Measurements from ENCODE around the gene FHOD3. TPM values are rescaled to one million over a fixed set of nuclear protein-coding genes. Genes with fewer than 3 reads are reported as not detected.

Gene FHOD3
- total RNA-seq, 2 donors from 2014 or later: not detected

DNA sequence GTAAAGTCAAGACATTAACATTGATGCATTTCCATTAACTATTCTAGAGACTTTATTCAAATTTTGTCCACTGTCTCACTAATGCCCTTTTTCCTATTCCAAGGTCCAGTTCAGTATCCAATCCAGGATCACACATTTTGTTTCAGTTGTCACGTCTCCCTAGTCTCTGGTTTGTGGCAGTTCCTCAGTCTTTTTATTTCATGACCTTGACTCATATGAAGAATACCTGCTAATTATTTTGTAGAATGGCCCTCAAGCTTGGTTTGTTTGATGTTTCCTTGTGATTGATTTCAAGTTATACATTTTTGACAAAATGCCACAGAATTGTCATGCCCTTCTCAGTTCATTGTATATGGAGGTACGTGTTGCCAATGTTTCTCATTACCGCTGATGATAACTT, 145.2 kb downstream of the FHOD3 start:
- no peak overlapping the region for H3K27ac Mint-ChIP-seq
- no peaks in the 10 kb centered on the region for H3K36me3 Mint-ChIP-seq
- no peaks in the 10 kb centered on the region for H3K4me1 Mint-ChIP-seq (ENCODE audit: low read depth in 2 of 2)
- peaks cover 11 to 45% of the 10 kb centered on the region in 2 donors for H3K27me3 Mint-ChIP-seq
- DNase-seq (ENCODE audit: low spot score) (no peak), ATAC-seq (no peak)
- H3K9me3 Mint-ChIP-seq: no peaks in the 10 kb centered on the region
- no peak overlapping the region for H3K4me3 Mint-ChIP-seq

DNA sequence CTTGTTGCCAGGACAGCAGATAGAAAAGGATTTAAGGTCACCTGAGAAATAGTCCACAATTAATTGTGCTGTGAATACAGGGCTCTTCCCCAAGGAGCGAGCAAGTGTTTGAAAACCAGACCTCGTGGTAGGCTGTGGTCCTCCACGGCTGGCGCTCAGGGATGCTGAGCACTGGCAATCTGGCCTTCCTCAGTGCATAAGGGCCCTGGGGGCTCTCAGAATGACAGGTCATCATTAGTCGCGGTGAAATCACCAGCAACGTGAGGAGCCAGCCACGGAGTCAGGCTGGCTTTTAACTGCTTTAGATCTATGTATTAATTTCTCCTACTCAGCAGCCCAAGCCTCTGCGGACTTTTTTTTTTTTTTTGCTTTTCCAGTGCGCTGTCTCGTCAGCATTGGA, 148.5 kb downstream of the FHOD3 start:
- ATAC-seq: no peak
- H3K4me1 Mint-ChIP-seq (ENCODE audit: low read depth in 2 of 2): no peaks in the 10 kb centered on the region
- DNase-seq (ENCODE audit: low spot score): no peak

DNA sequence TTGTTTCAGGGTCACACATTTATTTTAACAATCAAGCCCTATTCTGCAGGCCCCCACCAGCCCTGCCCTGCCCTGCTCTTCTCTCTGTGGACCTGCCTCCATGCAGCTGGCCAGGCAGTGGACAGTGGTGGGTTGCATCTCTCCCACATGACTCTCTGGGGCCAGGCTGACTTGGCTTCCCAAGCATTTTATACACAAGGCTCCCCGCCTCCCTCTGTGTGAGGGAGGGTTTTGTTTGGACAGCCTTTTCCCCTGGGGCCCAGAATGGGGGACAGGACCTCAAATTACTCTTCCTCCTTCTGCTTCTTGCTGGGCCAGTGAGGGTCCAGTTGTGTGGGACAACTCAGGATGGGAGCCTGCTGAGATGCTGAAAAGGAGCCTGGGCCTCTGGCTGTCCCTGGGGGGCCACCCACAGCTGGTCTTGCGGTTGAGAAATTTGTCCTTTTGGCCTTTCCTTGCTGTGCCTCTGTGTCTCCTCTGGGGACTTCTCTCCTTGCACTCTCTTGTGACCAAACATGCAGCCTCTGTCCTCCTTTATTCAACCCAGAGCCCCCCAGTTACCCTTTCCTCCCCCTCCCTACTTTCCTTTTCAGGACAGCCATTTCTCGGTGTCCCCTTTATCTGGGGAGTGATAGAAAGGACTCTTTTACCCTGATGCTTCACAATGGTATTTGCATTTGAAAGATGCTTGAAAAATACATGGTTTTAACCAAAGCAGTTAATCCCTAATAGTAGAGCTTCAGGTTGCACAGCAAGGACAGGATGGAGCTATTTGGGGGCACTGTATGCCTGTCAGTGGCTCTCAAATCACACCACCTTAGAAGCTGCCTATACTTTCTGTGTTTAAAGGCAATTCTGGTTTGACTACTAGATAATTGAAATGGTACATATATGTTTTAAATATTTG, 151.1 kb downstream of the FHOD3 start:
- Mint-ChIP-seq H3K27ac (no peak overlapping the region), H3K4me3 (no peak overlapping the region), H3K27me3 (peaks cover 3 to 11% of the 10 kb centered on the region in 2 donors), H3K36me3 (no peaks in the 10 kb centered on the region), H3K9me3 (no peaks in the 10 kb centered on the region), H3K4me1 (ENCODE audit: low read depth in 2 of 2) (no peaks in the 10 kb centered on the region)
- ATAC-seq (peak in 1 of 2 donors; percentile 28), DNase-seq (ENCODE audit: low spot score) (no peak)

More for the DNA sequence above, 148.5 kb downstream of the FHOD3 start:
- Mint-ChIP-seq H3K36me3 (no peaks in the 10 kb centered on the region), H3K9me3 (no peaks in the 10 kb centered on the region), H3K4me3 (no peak overlapping the region), H3K27ac (no peak overlapping the region), H3K27me3 (peaks cover 6 to 30% of the 10 kb centered on the region in 2 donors)

DNA sequence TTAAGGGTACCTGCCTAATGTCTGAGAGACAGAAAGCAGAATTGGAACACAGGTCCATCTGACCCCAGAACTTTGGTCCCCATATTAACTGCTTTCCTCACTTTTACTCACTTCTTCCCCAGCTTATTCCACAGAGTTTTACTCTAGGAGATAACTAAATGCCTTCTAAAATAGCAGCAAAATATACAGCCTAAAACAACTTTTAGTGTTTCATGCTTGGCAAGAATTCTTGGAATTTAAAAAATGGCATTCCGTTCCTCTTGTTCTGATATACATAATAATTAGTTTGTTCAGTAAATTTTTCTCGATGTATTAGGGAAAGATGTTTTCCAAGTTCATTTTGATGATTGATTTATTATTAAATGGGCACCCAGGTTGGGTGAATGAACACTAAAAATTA, 151.9 kb downstream of the FHOD3 start:
- H3K4me1 Mint-ChIP-seq (ENCODE audit: low read depth in 2 of 2): no peaks in the 10 kb centered on the region
- no peak overlapping the region for H3K27ac Mint-ChIP-seq

GRCh38 chr18:36450264-36450663, 152.8 kb downstream of the FHOD3 start:
- no peak for ATAC-seq
- Mint-ChIP-seq H3K27me3 (no peaks in the 10 kb centered on the region), H3K27ac (no peak overlapping the region), H3K9me3 (no peaks in the 10 kb centered on the region), H3K4me3 (no peak overlapping the region), H3K36me3 (no peaks in the 10 kb centered on the region), H3K4me1 (ENCODE audit: low read depth in 2 of 2) (no peaks in the 10 kb centered on the region)
- DNase-seq (ENCODE audit: low spot score): no peak

More for the DNA sequence above, 151.9 kb downstream of the FHOD3 start:
- no peak overlapping the region for H3K4me3 Mint-ChIP-seq
- no peak for DNase-seq (ENCODE audit: low spot score)
- H3K9me3 Mint-ChIP-seq: no peaks in the 10 kb centered on the region
- ATAC-seq: no peak
- peaks cover under 1 to 3% of the 10 kb centered on the region in 2 donors for H3K27me3 Mint-ChIP-seq
- no peaks in the 10 kb centered on the region for H3K36me3 Mint-ChIP-seq

- DNase-seq (ENCODE audit: low spot score): no peak
- Mint-ChIP-seq H3K36me3 (no peaks in the 10 kb centered on the region), H3K4me3 (no peak overlapping the region), H3K27me3 (no peaks in the 10 kb centered on the region), H3K4me1 (ENCODE audit: low read depth in 2 of 2) (no peaks in the 10 kb centered on the region), H3K27ac (no peak overlapping the region), H3K9me3 (no peaks in the 10 kb centered on the region)
- ATAC-seq: no peak
These were observed 154.1 kb downstream of the FHOD3 start for GRCh38 chr18:36451454-36452251.

GRCh38 chr18:36454245-36454644, 156.7 kb downstream of the FHOD3 start:
- ATAC-seq (no peak), DNase-seq (ENCODE audit: low spot score) (no peak)
- peaks cover 0 to 2% of the 10 kb centered on the region in 2 donors for H3K27me3 Mint-ChIP-seq
- no peaks in the 10 kb centered on the region for H3K36me3 Mint-ChIP-seq
- no peaks in the 10 kb centered on the region for H3K9me3 Mint-ChIP-seq
- H3K27ac Mint-ChIP-seq: no peak overlapping the region
- H3K4me3 Mint-ChIP-seq: no peak overlapping the region
- H3K4me1 Mint-ChIP-seq (ENCODE audit: low read depth in 2 of 2): no peaks in the 10 kb centered on the region

- no peaks in the 10 kb centered on the region for H3K36me3 Mint-ChIP-seq
- DNase-seq (ENCODE audit: low spot score): no peak
- no peaks in the 10 kb centered on the region for H3K9me3 Mint-ChIP-seq
- H3K4me3 Mint-ChIP-seq: no peak overlapping the region
- no peak overlapping the region for H3K27ac Mint-ChIP-seq
- H3K27me3 Mint-ChIP-seq: peaks cover 0 to 2% of the 10 kb centered on the region in 2 donors
- H3K4me1 Mint-ChIP-seq (ENCODE audit: low read depth in 2 of 2): no peaks in the 10 kb centered on the region
- no peak for ATAC-seq
These were observed 157.4 kb downstream of the FHOD3 start for GRCh38 chr18:36454848-36455458.

GRCh38 chr18:36455931-36456330, 158.4 kb downstream of the FHOD3 start:
- Mint-ChIP-seq H3K27ac (no peak overlapping the region), H3K4me1 (ENCODE audit: low read depth in 2 of 2) (no peaks in the 10 kb centered on the region), H3K36me3 (no peaks in the 10 kb centered on the region), H3K27me3 (peaks cover 0 to 2% of the 10 kb centered on the region in 2 donors), H3K4me3 (no peak overlapping the region), H3K9me3 (no peaks in the 10 kb centered on the region)
- ATAC-seq (no peak), DNase-seq (ENCODE audit: low spot score) (no peak)

GRCh38 chr18:36456622-36457021, 159.1 kb downstream of the FHOD3 start:
- Mint-ChIP-seq H3K27ac (no peak overlapping the region), H3K27me3 (peaks cover 0 to 2% of the 10 kb centered on the region in 2 donors), H3K36me3 (no peaks in the 10 kb centered on the region), H3K9me3 (no peaks in the 10 kb centered on the region), H3K4me1 (ENCODE audit: low read depth in 2 of 2) (no peaks in the 10 kb centered on the region), H3K4me3 (no peak overlapping the region)
- DNase-seq (ENCODE audit: low spot score): no peak
- ATAC-seq: no peak

- ATAC-seq: no peak
- H3K4me1 Mint-ChIP-seq (ENCODE audit: low read depth in 2 of 2): no peaks in the 10 kb centered on the region
These were observed 160.2 kb downstream of the FHOD3 start for GRCh38 chr18:36457683-36458082.

GRCh38 chr18:36458306-36458705, 160.8 kb downstream of the FHOD3 start:
- no peaks in the 10 kb centered on the region for H3K4me1 Mint-ChIP-seq (ENCODE audit: low read depth in 2 of 2)

More at GRCh38 chr18:36457683-36458082, 160.2 kb downstream of the FHOD3 start:
- Mint-ChIP-seq H3K4me3 (no peak overlapping the region), H3K9me3 (no peaks in the 10 kb centered on the region), H3K36me3 (no peaks in the 10 kb centered on the region), H3K27ac (no peak overlapping the region), H3K27me3 (peaks cover 0 to 2% of the 10 kb centered on the region in 2 donors)
- DNase-seq (ENCODE audit: low spot score): no peak

GRCh38 chr18:36459203-36459602, 161.7 kb downstream of the FHOD3 start:
- Mint-ChIP-seq H3K9me3 (no peaks in the 10 kb centered on the region), H3K4me3 (no peak overlapping the region), H3K4me1 (ENCODE audit: low read depth in 2 of 2) (no peaks in the 10 kb centered on the region), H3K27ac (no peak overlapping the region), H3K27me3 (peaks cover 0 to 2% of the 10 kb centered on the region in 2 donors), H3K36me3 (no peaks in the 10 kb centered on the region)
- DNase-seq (ENCODE audit: low spot score) (no peak), ATAC-seq (no peak)

More at GRCh38 chr18:36458306-36458705, 160.8 kb downstream of the FHOD3 start:
- H3K27me3 Mint-ChIP-seq: peaks cover 0 to 2% of the 10 kb centered on the region in 2 donors
- no peak overlapping the region for H3K4me3 Mint-ChIP-seq
- no peak overlapping the region for H3K27ac Mint-ChIP-seq
- H3K9me3 Mint-ChIP-seq: no peaks in the 10 kb centered on the region
- H3K36me3 Mint-ChIP-seq: no peaks in the 10 kb centered on the region
- DNase-seq (ENCODE audit: low spot score) (no peak), ATAC-seq (no peak)

Measured in natural killer cell treated with Interleukin-12 subunit alpha and Interleukin-12 subunit beta and Interleukin-15 and Interleukin-18, amount 100 ng/mL, for 72 hours (primary cell).